ENCODE data around the gene PLAGL2. TPM values are rescaled to one million over a fixed set of nuclear protein-coding genes. Genes with fewer than 3 reads are reported as not detected.
"Not testable (repeated sequence)": the region's sequence is repeated elsewhere in the genome, so short reads cannot be mapped to it uniquely, and the experiment has no call there.

The PLAGL2 gene
- total RNA-seq, 1 donor from 2014 or later = 1.2 TPM

- peak; percentile 19 for DNase-seq (ENCODE audit: low spot score)
Measured at GRCh38 chr20:32205110-32205842, 2.3 kb downstream of the PLAGL2 start.

DNA sequence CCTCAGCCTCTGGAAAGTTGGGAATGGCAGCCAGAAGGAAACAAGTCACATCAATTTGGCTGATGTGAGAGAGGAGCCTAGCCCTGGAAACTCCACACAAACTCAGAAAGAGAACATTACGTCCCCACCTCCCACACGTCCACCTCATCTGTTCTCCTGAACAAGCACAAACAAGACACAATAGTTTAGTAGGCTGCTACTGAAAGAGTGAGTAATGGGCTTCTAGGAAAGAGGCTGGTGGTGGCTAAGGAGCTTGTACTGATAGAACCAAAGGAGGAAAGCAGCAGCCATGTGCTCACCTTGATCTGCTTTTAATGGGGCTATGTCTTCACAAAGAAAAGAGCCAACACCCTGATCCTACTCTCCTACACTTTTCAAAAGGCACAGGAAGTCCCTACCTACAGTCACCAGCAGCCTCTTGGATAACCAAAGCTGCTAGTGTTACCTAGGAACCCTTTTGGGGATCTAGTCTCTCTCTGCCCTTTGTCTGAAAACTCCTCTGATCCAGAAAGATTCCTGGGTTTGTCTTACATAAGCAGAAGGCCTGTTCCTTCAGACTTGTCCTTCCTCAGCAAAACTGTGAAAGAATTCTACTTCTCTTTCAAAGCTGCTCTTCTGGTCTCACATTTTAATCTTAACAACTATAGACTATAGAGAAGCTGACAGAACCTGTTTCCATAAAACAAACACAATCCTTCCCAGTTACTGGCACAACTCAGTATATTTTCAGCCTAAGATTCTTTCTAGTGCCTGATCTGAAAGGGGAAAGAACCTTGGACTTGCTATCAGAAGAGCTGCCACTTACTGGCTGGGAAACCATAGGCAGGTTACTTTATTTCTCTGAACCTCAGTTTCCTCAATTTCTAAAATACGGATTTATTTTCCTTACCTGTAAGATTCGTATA is 3.1 kb downstream of the PLAGL2 start:
- peak; percentile 50 for DNase-seq (ENCODE audit: low spot score)

DNA sequence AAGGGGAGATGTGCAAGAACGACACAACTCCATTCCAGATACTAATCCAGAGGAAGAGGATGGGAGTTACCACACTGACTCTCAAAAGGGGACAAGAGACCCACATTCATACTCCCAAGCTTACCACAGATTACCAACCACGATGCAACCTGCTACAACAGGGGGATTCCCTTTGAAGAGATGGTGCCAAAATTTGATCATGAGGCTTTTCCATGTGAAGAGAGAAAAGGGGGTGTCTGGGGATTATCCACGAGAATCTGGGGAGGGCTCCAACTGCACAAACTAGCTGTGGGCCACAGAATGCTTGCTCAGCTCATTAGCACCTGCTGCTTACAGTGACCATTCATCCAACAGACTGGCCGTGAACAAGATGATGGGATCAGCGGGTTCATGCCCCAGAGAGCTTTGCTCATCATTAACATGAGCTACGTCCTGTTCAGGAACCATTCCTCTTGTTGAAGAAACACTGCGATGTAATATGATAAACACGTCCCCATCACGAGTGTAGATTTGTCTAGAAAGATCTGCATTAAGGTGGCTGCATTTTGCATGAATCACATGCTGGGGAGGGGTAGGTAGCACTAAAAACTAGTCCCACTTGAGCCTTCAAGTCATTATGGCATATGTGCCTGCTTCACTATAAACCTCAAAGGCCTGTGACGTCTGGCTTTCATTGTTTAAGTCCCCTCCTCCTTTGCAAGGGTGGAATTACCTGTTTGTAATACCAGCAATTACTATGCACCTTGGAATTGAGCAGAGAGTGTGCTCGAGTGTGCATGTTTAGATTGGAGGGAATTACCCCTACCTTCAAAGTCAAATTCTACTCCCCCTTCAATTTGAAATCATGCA is 4.0 kb downstream of the PLAGL2 start:
- DNase-seq (ENCODE audit: low spot score) = peak; percentile 57

DNA sequence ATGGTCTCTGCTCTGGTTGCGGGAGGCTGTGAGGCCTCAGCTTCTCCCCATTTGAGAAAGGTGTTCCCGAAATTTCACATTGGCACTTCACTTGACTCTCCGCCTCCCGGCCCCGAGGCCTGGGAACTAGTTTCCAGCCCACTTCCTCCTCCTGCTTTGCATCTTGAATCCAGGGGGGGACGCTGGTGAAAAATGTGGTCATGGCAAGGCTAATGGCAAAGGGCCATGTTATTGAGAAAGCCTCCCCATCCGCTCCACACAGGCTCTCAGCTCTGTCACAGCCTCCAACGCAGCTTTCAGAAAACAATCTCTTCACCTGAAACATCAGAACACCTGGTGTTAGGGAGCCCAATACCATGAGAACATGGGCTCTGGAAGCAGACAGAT is 5.6 kb downstream of the PLAGL2 start:
- no peak for DNase-seq (ENCODE audit: low spot score)

DNA sequence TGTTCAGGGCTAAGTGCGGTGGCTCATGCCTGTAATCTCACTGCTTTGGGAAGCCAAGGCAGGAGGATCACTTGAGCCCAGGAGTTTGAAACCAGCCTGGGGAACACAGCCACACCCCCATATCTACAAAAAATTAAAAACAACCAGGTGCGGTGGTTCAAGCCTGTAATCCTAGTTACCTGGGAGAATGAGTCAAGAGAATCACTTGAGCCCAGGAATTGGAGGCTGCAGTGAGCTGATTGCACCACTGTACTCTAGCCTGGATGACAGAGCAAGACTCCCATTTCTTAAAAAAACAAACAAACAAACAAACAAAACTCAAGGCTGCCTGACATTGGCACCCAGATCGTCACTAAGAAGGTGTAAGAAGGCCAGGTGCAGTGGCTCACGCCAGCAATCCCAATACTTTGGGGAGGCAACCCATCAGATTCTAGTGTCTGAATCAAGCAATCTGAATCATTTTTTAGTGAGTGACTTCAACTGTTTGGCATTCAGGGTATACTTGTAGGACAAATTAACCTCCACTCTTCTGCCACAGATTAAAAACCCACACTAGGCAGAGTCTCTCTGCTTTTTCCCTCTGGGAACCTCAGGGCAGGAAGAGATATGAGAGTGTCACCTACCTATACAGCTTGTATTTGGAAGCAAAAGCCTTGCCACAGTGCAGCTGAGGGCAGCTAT is 6.1 kb downstream of the PLAGL2 start:
- DNase-seq (ENCODE audit: low spot score) = no peak

GRCh38 chr20:32199006-32199405 is 8.5 kb downstream of the PLAGL2 start:
- no peak for DNase-seq (ENCODE audit: low spot score)

GRCh38 chr20:32197136-32197535 is 10.4 kb downstream of the PLAGL2 start:
- DNase-seq (ENCODE audit: low spot score) = not testable (repeated sequence)

GRCh38 chr20:32196613-32197012 is 10.9 kb downstream of the PLAGL2 start:
- DNase-seq (ENCODE audit: low spot score) = not testable (repeated sequence)

DNA sequence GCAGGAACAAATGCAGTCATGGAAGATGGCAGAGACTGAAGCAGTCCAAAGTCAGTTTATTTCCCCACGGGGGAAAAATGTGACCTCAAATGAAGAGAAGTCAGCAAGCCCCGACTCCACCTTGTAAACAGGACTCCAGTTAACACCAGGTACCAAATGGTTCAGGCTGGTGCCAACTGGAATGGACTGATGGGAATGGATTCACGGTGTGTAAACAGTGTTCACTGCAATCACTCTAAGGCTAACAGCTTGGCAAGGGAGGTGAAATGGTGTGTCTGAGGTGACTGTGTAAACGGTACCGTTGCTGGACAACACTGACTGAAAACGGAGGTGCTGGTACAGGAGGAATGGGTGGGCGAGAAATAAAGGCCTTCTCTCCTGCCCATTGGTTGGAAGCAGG is 12.0 kb downstream of the PLAGL2 start:
- no peak for DNase-seq (ENCODE audit: low spot score)

GRCh38 chr20:32193996-32194395 is 13.5 kb downstream of the PLAGL2 start:
- peak; percentile 58 for DNase-seq (ENCODE audit: low spot score)

GRCh38 chr20:32193336-32193735 is 14.2 kb downstream of the PLAGL2 start:
- not testable (repeated sequence) for DNase-seq (ENCODE audit: low spot score)

GRCh38 chr20:32192698-32193097 is 14.8 kb downstream of the PLAGL2 start:
- no peak for DNase-seq (ENCODE audit: low spot score)

DNA sequence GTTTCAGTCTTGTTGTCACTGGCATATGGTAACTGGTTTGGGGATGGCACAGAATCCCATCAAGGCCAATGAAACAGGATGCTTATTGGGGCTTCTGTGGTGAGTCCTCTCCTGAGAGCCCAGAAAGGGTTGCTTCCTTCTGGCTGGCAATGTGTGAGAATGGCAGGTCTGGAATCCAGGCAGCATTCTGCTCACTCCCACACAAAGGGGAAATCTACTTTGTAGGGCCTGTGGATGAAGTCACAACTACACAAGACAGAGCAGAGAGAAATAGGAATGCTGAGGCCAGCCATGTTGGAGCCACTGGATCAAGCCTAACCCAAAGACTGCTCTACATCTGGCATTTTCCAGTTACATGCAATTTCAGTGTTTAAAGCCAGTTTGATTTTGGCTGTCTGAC is 15.7 kb downstream of the PLAGL2 start:
- no peak for DNase-seq (ENCODE audit: low spot score)

GRCh38 chr20:32191422-32191821 is 16.1 kb downstream of the PLAGL2 start:
- no peak for DNase-seq (ENCODE audit: low spot score)

GRCh38 chr20:32190616-32191415 is 16.7 kb downstream of the PLAGL2 start:
- DNase-seq (ENCODE audit: low spot score) = no peak

DNA sequence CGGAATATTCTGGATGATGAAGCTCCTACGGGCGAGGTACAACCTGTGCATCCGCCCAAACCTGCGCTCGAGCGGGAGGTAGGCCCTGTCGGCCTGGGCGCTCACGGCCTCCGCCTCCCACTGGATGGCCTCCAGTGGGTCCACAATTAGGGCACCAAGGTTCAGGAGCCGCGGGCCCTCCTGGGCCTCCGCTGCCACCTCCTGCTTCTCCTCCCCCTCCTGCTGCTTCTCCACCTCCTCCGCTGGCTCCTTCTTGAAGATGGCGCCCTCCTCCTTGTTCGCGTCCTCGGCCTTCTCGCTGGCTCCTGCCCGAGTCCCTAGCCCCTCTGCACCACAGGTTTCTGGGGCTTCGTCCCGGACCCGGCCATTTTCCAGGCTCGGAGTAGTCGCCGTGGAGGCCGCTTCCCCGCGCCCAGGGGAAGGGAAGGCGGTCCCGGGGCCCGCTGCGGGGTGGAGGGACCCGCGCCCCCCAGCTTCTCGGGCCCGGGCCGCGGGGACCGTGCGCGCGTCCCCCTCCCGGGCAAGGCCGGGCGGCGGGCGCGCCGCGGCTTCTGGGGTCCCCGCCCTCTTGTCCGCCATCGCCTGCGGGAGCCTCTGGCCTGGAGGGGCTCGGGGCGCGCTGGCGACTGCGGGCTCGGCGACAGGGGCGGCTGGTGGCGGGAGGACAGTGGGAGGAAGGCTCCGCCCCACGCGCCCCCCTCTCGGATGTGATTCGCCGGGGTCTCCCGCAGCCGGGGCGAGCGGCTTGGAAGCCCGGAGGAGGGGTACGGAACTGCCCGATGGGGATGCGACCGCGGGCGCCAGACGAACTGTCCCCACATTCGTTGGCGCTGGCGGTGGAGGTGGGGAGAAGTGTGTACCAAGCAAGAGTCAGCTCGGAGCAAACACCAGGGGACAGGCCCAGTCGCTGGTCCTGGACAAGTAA is 17.6 kb downstream of the PLAGL2 start:
- peak; percentile 56 for DNase-seq (ENCODE audit: low spot score)

- DNase-seq (ENCODE audit: low spot score) = no peak
Measured at GRCh38 chr20:32189123-32189410, 18.5 kb downstream of the PLAGL2 start.

DNA sequence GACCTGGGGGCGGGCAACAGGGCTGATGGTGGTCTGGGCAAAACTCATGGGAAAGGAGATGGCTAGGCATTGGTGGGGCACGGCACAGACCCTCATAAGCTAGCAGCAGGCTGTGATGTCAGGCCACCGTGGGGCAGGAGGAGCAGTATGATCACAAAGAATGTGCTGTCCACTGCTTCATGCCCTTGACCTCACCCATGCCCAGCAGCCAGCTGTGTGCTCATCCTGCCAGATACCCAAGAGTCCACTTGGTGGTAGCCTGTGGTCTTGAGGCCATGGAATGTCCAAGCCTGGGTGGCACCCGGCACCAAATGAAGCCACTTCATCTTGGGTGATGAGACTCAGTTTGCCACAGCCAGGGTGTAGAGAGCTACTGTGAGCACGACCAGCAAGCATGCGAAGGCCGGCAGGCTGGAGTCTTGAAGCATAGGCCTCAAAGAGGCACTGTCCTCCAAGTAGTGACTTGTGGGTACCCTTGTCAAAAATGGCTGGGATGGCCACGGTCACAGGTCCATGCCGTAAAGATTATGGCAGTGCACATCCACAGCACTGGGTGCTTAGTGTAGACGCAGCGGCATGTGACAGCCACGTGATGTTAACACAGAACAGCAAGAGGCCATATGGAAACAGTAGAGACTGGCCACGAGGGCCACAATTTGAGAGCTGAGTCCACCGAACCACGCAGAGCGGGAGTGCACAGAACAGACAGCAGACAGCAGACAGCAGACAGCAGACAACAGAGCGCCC is 19.0 kb downstream of the PLAGL2 start:
- DNase-seq (ENCODE audit: low spot score) = no peak

GRCh38 chr20:32186506-32186905 is 21.0 kb downstream of the PLAGL2 start:
- no peak for DNase-seq (ENCODE audit: low spot score)

Data from umbilical cord (tissue), 2 donors.